GM18508 (cell line): ENCODE data around the gene PDPK1.
A peak's percentile ranks its signal among the peaks of the same experiment; 100 is the strongest.

Experiments
- ATAC-seq: cut with Tn5 transposase; IDR thresholded peaks from one replicate; pipeline ENCODE4 v1.9.1; 2021; ENCODE audit warnings: moderate number of reproducible peaks; ENCODE audit not compliant: insufficient read depth, unreplicated experiment

PDPK1 gene

DNA sequence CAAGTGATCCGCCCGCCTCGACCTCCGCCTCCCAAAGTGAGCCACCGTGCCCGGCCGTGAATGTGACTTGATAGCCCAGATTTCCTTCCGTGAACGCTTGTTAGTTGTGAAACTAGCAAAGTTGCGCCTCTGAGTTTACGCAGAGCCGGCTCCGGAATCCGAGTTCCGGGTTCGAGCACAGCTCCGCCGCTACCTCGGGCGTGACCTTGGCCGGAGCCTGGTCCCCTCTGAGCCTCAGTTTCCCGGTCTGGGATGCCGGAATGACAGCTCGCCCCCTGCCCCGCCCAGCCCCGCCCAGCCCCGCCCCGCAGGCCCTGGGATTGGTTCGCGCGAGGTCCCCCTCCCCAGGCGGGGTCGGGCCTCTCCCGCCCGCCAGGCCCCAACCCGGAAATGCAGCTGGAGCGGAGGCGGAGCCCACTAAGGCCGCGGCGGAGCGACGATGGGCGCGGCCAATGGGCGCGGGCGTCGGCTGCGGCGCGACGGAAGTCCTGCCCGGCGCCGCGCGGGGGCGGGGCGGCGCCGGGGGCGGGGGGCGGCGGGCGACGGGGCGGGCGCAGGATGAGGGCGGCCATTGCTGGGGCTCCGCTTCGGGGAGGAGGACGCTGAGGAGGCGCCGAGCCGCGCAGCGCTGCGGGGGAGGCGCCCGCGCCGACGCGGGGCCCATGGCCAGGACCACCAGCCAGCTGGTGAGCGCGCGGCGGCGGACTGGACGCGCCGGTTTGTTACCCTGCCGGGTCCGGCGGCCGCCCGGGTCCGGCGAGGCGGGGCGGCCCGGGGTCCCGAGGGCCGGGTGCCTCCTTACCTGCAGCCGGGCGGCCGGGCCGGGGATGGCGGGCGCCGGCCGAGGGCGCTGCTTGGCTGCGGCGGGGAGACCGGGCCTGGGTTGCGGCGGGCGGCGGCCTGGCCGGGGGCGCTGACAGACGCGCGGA lies at the start of gene PDPK1:
TSS of gene PDPK1 (plus strand) at position 571 of the 929 bp plus-strand sequence. CDS start at position 663, 92 bp downstream.
- ATAC-seq: peak; percentile 38

DNA sequence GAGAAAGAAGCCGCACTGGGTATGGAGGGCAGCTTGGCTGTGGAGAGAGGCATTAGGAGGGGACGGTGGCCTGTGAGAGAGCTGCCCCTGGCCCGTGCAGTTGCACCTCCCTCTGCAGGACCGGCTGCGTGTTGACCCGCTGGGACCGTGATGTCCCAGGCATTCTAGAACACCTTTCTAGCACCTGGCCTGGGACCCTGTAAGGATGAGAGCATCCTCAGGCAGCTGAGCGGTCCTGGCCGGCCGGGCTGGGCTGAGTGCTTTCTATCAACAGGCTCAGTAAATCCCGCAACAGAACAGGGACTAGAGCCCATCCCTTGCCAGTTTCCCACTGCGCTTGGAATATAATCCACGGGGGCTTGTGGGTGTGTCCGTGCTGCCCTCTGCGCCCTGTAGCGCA lies 48.2 kb upstream of the PDPK1 start:
- no peak for ATAC-seq

DNA sequence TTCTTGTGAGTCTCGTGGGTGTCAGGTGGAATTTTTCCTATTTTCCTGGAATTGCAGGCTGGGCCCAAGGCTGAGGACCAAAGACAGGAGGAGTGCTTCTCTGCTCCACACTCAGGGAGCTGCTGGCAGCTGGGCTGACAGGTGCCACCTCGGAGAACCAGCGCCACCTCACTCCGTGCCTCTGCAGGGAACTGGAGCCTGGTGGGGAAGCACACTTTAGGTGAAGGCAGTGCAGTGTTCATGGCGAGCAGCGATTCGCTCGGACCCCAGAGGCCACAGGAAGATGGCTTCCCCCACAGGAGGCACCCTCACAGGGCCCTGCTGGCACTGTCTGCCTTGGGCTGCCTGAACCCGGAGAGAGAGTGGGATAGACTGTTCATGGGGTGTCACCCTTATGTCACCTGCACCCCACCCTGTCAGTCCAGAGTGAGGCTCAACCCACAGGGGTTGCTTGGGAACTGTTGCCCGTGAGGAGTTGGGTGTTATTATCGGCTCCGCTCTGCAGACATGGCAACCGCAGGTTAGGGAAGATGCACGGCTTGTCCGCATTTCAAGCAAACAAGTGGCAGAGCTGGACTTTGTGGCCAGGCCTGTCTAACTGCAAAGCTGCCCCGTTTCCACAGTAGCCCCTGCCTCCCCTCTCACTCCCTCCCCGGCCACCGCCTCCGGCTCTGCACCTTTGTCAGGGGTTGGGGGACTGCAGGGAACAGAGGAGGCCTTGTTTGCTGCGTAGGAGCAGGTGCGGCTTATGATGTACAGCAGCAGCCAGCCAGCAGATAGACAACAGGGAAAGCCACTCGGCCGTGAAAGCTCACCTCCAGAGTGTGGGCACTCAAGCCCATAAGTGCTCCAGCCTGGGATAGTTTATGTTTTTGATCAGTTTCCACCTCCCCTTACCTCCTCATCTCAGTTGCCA lies 47.4 kb upstream of the PDPK1 start:
- ATAC-seq: no peak

DNA sequence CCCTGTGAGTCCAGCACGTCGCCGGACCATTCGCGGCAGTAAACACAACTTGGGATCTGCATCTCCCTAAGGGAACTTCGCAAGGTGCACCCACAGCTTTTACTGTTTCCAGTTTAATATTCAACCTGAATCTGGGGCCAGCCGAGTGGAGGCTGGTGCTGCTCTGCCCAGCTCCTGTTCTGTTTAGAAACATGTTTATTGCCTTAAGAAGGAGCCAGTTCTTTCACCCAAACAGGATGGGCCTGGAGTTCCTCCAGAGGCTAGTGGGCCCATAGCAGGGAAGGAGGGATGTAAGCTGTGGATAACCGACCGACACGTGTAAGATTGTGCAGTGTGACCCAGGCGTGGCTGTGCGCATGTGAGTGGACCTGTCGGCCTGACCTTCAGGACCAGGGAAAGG lies 45.5 kb upstream of the PDPK1 start:
- ATAC-seq: no peak

DNA sequence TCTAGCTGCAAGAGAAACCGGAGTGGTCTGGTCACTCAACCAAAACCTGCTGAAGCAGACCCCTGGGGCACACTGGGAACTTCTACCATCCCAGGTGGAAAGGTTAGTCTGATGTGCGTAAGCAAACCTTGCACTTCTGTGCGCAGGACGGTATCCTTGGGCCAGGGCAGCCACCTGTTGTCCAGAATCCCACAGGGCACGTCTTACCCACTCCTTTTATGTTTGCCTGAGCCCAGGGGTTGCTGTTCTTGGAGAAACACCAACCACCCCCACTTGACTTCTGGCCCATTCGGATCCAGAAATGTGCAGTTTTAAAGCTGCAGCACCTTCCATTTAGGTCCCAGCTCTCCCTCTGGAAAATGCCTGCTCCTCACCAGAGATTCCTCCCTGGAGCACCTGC lies 44.2 kb upstream of the PDPK1 start:
- no peak for ATAC-seq

DNA sequence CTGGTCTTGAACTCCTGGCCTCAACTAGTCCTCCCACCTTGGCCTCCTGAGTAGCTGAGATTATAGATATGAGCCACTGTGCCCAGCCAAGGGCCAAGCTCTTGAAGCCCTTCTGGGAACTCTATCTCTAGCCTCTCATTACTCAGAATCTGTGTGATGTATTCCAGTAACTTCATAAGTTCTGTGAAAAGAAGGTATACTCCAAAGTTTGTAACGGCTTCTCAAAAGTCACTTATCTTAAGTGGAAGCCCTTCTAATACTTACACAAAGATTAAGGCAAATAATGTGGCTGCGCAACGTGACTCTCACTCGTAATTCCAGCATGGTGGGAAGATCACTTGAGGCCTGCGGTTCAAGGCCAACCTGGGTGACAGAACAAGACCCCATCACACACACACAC lies 43.2 kb upstream of the PDPK1 start:
- no peak for ATAC-seq

DNA sequence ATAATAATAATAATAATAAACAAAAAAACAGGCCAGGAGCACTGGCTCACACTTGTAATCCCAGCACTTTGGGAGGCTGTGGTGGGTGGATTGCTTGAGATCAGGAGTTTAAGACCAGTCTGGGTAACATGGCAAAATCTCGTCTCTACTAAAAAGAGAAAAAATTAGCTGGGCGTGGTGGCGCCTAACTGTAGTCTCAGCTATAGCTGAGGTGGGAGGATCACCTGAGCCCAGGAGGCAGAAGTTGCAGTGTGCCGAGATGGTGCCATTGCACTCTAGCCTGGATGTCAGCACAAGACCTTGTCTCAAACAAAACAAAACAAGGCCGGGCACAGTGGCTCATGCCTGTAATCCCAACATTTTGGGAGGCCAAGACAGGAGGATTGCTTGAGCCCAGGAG lies 42.8 kb upstream of the PDPK1 start:
- no peak for ATAC-seq

DNA sequence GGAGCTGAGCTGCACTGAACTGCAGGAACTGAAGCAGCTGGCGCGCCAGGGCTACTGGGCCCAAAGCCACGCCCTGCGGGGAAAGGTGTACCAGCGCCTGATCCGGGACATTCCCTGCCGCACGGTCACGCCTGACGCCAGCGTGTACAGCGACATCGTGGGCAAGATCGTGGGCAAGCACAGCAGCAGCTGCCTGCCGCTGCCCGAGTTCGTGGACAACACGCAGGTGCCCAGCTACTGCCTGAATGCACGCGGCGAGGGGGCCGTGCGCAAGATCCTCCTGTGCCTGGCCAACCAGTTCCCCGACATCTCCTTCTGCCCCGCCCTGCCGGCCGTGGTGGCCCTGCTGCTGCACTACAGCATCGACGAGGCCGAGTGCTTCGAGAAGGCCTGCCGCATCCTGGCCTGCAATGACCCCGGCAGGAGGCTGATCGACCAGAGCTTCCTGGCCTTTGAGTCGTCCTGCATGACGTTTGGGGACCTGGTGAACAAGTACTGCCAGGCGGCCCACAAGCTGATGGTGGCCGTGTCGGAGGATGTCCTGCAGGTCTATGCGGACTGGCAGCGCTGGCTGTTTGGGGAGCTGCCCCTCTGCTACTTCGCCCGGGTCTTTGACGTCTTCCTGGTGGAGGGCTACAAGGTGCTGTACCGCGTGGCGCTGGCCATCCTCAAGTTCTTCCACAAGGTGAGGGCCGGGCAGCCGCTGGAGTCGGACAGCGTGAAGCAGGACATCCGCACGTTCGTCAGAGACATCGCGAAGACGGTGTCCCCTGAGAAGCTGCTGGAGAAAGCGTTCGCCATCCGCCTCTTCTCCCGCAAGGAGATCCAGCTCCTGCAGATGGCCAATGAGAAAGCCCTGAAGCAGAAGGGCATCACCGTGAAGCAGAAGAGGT lies 41.4 kb upstream of the PDPK1 start:
- no peak for ATAC-seq

DNA sequence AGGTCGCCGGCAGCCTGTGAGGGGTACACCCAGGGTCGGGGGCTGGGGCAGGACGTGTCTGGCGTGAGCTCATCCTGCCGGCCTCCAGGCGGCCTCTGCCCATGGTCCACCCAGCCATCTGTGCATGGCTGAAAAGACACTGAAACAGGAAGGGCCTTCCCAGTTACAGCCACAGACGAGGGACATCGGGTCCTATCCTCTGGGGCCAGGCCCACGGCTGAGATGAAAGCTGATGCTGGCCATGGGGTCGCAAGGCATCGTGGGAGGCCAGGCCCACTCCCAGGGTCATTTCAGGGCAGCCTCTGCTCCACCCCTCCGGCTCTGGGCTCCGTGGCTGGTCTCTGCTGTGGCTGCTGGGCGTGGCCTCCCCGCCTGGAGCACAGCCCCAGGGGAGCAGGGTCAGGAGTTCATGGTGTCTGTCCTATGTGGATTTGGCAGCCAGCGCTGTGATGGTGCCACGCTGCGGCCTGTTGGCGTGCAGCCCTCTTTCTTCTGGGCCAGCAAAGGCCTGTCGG lies 40.6 kb upstream of the PDPK1 start:
- no peak for ATAC-seq

DNA sequence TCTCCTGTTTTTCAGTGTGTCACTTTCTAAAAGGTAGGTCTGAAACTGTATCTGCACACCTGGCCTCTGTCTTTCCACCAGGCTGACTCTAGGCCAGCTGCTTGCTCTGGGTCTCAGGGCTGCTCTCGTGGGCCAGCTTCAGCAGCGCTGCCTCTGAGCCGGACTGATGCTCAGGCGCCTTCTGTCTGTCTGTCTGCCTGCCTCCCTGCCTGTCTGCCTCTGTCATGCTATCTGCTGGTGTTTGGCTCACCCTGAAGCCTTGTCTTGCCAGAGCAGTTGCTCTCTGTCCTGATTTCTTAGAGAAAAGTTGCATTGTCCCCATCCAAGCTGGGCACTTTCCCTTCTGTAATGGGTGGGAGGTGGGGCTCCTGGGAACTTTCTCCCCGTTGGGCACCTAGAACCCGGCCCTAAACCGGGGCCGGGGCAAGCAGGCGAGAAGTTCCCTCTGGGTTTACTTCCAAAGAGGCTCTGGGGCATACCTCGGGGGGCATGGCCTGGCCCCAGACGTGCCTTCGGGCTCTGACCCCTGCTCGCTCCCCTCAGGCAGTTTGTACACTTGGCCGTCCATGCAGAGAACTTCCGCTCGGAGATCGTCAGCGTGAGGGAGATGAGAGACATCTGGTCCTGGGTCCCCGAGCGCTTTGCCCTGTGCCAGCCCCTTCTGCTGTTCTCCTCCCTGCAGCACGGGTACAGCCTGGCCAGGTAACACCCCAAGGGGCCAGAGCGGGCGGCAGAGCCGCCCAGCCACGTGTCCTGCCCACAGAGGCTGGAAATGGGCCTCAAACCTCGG lies 39.9 kb upstream of the PDPK1 start:
- no peak for ATAC-seq

DNA sequence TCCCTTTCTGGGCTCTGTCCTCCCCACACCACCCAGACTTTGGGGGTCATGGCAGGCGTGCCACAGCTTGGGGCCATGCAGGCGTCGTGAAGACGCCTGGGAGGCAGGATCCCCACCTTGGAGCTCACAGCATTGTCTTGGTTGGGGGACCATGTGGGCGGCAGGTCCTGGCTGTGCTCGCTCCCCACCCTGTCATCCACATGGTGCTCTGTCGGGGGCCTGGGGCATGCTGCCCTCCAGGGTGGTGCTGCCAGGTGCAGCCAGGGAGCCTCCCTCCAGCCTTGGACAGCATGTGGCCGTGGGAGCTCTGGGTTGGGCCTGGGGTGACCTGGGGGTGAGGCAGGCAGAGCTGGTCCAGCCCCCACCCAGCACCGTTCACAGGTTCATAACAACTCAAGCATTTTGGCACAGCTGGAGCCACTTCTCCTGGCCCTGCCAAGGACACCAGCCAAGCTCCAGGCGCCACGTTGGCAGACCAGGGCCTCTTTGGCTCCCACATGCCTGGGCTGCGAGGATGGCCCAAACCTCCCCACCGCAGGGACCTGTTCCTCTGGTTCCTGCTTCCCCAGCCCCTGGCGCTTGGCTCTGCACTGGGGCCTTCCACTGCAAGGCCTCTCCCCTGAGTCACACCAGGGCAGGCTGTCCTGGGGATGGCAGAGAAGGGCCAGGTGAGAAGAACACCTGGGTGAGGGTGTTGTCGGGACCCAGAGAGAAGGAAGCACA lies 39.1 kb upstream of the PDPK1 start:
- ATAC-seq: no peak

DNA sequence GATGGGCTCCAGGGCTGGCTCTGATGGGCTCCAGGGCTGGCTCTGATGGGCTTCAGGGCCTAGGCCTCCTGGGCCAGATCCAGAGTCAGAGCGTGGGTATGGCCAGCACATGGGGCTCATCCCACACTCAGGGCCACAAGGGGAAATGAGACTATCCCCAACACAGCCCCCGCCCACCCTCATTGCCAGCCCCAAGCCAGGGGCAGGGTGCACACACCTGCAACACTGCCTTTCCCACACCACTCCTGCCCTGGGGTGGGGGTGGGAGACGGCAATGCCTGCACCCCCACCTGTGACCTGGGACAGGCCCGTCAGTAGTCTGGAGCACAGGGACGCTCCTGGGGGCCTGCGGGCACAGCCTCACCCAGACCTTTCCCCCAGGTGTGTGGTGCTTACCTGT lies 38.4 kb upstream of the PDPK1 start:
- ATAC-seq: no peak

DNA sequence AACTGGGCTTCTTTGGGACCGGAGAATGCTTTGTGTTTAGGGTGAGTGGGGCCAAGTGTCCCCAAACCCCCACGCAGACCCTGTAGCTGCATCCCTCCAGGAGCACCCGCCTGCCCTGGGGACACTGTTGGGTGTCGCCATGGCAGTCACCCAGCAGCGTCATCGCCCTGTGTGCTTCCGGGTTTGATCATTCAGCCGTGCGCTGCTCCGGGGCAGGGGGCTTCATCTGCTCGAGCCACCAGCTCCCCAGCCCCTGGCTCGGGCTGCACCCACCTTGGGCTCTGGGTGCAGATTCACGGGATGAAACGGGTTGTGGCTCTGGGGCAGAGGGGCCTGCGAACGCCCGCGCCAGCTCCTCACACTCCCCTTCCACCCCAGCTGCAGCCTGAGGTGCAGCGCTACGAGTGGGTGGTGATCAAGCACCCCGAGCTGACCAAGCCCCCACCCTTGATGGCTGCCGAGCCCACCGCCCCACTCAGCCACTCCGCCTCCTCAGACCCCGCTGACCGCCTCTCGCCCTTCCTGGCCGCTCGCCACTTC lies 37.9 kb upstream of the PDPK1 start:
- ATAC-seq: no peak

DNA sequence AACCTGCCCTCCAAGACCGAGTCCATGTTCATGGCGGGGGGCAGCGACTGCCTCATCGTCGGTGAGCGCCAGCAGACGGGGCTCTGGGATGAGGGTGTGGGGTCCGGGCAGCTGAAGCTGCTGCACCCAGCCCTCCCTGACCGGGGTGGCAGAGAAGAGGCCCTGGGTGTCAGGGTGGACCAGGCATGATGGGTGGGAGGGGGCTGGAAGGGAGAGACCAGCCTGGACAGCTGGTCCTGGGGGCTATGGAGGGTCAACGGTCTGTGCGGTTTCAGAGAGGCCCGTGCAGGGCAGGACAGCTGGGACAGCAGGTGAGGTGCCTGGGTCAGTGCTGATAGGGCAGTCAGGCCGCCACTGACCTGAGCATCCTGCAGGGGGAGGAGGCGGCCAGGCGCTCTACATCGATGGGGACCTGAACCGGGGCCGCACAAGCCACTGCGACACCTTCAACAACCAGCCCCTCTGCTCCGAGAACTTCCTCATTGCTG lies 37.3 kb upstream of the PDPK1 start:
- no peak for ATAC-seq

DNA sequence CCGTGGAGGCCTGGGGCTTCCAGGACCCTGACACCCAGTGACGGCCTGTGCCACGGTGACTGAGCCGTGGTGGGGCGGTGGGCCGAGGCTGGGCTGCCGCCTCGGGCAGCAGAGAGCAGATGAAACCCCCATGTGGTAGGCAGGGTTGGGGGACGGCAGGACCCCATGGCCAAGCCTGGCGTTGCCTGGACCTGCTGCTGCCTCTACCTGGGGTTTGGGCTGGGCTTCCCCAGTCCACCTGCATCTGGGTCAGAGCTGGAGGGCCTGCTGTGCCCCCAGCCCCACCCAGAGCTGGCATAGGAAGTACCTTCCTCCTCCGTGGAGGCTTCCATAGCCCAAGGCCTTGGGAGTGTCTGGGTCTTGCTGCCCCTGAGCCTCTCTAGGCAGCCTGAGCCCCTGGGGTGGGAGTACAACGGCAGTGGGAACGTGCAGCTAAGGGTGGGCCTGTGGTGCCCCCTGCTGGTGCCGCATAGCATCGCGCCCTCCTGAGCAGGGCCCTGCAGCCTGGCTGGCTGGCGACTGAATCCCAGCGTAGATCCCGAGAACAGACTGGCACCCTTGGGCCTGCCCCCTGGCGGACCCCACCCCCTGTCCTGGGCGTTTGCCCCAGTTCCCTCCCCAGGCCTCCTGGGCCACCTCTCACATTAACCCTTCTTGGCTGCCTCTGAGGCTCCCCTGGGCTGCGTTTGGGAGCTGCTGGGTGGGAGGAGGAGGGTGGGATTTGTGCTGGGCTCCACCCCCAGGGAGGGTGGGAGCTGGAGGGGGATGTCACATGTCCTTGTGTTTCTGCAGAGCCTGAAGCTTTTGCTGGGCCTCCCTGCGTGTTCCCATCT lies 36.7 kb upstream of the PDPK1 start:
- no peak for ATAC-seq

DNA sequence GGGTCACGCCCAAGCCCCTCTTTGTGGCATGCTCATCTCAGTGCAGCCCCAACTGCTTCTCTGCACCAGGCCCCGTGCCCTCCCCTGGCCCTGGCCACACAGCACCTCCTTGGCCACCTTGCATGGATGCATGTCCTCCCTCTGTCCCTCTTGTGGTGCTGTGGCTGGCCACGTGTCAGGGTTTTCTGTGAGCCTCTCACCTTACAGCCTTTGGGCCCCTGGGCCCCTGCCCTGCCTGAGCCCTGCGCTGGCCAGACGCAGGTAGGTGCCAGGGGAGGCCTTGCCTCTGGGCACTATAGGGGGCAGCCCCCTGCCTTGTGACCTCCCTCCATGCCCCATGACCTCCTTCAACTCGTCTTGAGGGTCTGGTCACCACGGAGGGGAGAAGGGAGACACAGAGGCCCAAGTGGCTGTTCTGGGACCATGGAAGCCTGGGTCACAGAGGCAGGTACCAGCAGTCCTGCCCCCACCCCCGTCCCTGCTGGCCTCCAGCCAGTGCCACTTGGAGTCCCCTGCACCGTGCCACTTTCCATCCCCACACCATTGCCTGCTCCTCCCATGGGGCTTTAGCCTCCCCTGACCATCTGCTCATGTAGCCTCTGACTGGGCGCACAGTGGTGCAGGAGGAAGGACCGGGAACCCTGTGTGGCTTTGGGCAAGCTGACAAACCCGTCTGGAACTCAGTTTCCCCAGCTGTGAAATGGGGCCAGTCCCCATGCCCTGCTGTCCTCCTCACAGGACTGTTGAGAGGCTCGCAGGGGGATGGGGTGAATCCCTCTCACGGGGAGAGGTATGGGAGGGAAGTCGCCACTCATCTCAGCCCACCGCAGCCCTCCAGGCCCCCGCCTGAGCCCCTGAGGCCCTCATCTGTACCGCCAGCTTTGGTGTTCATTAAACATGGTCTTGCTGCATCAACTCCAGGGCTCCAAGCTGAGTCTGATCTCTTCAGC lies 35.6 kb upstream of the PDPK1 start:
- no peak for ATAC-seq
